Loucy (cell line): ENCODE measurements around the gene CD180.

Experiments used
- CTCF ChIP-seq: fragments of 200-600 bp; sonication (generic); conservative IDR thresholded peaks from 2 replicates; pipeline ENCODE4 v1.5.1; 2014; ENCODE audit warnings: mild to moderate bottlenecking, antibody characterized with exemption, low read length
- EZH2phosphoT487 ChIP-seq: fragments of 200-600 bp; IDR thresholded peaks from 2 replicates; pipeline ENCODE4 v1.6.1; 2018; ENCODE audit warnings: antibody characterized with exemption, mild to moderate bottlenecking, moderate library complexity, borderline replicate concordance

DNA sequence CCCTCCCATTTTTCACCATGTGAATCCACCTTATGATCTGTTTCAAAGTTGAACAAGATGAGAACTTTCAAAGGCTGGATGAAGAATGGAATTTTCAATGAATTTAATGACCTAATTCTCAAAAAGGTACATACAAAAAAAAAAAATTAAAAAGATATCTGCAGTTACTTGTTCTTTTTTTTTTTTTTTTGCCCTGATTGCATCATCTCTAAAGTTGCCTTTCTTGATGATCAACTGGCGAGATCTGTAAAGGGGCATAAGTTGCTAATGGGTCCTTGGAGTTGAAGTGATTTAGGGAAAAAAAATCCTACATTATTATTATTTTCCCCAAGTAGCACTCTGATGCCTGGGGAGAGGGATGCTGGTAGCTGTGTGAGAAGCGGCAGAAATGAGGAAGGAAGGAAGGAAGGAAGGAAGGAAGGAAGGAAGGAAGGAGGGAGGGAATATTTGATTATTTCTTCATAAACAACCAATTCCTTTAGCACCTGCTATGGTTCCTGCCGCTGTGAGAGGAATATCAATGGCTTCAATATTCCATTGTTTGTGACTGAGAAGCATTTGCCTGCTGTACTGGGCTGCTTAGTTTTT lies 48.8 kb upstream of the CD180 start:
- TF ChIP-seq CTCF = no peak
- no peak for TF ChIP-seq EZH2phosphoT487
